GM18870 (cell line): ENCODE data around the gene POLN.
"Not testable (repeated sequence)": the region's sequence is repeated elsewhere in the genome, so short reads cannot be mapped to it uniquely, and the experiment has no call there.

Experiments
- ATAC-seq: cut with Tn5 transposase; IDR thresholded peaks from one replicate; pipeline ENCODE4 v1.9.1; 2021; ENCODE audit warnings: moderate library complexity; ENCODE audit not compliant: unreplicated experiment

POLN gene

GRCh38 chr4:2275546-2276251, 33.8 kb upstream of the POLN start:
- no peak for ATAC-seq

- not testable (repeated sequence) for ATAC-seq
Observed at GRCh38 chr4:2275044-2275397, 33.1 kb upstream of the POLN start.

GRCh38 chr4:2274320-2275043, 32.6 kb upstream of the POLN start:
- no peak for ATAC-seq

GRCh38 chr4:2273657-2274319, 31.9 kb upstream of the POLN start:
- ATAC-seq = no peak

GRCh38 chr4:2273221-2273620, 31.3 kb upstream of the POLN start:
- no peak for ATAC-seq

GRCh38 chr4:2272828-2273120, 30.9 kb upstream of the POLN start:
- no peak for ATAC-seq

- no peak for ATAC-seq
Observed at GRCh38 chr4:2272026-2272827, 30.3 kb upstream of the POLN start.

- ATAC-seq = no peak
Observed at GRCh38 chr4:2271279-2272025, 29.5 kb upstream of the POLN start.

- ATAC-seq = no peak
Observed at GRCh38 chr4:2270341-2271165, 28.6 kb upstream of the POLN start.

GRCh38 chr4:2269618-2270163, 27.8 kb upstream of the POLN start:
- ATAC-seq = no peak

- ATAC-seq = no peak
Observed at GRCh38 chr4:2269206-2269531, 27.2 kb upstream of the POLN start.

GRCh38 chr4:2268357-2269205, 26.7 kb upstream of the POLN start:
- no peak for ATAC-seq

GRCh38 chr4:2267841-2268240, 25.9 kb upstream of the POLN start:
- ATAC-seq = no peak

- ATAC-seq = no peak
Observed at GRCh38 chr4:2267320-2267811, 25.4 kb upstream of the POLN start.

GRCh38 chr4:2266821-2267220, 24.9 kb upstream of the POLN start:
- ATAC-seq = no peak

GRCh38 chr4:2266181-2266580, 24.3 kb upstream of the POLN start:
- ATAC-seq = no peak

- no peak for ATAC-seq
Observed at GRCh38 chr4:2265113-2266110, 23.5 kb upstream of the POLN start.
